Amniotic stem cell (primary cell): ENCODE results near the gene GASK1B.

ENCODE experiments used
- DNase-seq: peaks from one replicate; lab custom pipeline; 2025; lab: John Stamatoyannopoulos, UW

Gene GASK1B

DNA sequence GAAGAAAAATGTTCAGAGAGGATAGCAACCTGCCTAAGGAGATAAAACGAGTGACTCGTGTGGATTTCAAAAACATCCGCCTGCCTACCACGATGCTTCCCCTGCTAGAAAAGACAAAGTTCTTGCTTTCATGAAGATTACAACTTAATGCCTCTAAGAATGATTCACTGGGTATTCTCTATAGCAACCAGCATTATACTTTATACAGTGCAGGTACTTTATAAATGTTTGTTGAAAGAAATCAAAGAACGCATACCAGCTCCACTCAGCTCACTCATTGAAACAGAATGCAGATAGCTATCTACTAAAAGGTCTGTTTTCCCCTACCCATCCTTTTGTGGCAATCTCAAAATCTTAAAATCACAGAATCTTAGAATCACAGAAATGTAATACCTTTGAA, 33.7 kb downstream of the GASK1B start:
- no peak for DNase-seq

DNA sequence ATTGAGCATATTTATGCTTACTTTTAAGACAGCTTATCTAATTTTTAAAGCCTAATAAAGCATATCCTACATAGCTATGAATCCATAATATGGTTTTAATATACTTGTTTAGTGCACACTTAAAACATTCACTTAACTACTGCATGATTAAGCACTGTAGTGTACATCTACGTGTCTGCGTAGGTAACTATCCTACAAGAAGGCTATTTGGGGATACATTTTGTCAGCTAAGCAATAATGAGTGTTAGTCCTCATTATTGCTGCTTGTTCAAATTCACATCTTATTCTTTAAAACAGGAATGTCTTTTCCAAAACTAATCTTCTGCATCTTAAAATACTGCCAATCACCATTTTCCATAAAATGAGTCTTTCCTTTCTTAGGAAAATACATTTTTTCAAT, 38.6 kb downstream of the GASK1B start:
- DNase-seq: no peak

DNA sequence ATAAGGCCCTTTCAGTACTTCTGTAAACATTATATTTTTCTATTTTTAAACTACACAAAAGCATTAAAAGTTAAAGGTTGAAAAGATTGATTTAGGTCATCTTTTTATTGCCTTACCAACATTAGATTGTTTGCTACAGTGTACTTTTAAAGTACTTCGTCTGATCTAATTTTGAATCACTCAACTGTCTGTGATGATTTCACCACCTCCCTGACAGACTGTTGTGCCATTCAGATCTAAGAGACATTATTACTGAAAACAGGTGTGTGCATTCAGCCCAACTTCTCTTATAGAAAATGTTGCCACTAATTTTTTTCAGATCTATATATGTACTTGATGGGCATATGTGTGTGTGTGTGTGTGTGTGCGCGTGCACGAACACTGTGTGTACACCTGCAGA, 39.3 kb downstream of the GASK1B start:
- no peak for DNase-seq

DNA sequence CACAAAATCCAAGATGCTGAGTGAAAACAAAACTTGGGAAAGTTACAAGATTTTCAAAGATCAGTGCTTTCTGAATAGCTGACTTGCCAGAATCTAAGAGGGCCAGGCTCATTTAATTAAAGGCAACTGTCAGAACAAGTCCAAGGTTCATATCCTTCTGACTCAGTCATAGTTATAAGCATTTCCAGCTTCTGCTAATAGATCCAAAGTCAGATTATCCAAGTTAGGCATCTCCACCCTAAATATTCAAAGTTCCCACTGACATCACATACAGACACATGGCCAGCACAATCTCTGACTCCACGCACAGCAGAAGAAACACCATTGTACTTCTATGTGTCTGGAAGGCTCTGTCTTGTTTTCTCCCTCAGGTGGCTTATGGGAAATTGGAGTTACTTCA, 41.8 kb downstream of the GASK1B start:
- no peak for DNase-seq

DNA sequence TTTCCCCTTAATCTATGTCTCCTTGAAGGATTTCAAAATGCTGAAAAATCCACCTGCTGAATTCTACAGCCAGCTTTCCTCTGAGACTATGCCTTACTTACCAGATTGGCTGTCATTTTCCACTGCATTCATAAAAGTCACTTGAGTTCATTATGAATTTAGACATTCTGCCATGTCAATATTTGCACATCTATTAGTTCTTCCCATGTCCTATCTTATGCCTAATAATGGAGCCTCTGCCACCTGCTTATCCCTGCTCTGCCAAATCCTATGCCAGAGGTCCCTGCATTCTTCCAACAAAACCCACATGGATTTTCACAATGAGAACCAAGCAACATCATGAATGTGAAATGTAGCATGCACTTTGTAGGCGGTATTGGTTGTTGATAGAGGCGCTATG, 42.6 kb downstream of the GASK1B start:
- no peak for DNase-seq

DNA sequence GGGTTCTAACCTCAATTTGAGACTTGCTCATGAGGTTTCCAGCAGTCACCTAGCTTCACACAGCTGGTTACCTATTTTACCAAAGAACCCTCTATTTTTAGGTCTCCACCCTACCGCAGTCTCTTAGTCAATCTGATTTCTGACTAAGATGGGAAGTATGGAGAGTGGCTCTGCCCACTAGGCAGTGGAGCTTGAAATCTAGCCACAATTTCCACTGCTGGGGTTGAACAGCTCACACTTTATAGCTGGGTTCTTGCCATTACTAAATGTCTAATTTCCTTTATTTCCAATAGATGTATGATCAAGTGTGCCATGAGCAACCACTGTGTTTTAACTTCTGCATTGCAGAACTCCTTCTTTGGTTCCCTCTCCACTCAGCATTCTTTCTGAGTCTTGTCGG, 43.1 kb downstream of the GASK1B start:
- no peak for DNase-seq

DNA sequence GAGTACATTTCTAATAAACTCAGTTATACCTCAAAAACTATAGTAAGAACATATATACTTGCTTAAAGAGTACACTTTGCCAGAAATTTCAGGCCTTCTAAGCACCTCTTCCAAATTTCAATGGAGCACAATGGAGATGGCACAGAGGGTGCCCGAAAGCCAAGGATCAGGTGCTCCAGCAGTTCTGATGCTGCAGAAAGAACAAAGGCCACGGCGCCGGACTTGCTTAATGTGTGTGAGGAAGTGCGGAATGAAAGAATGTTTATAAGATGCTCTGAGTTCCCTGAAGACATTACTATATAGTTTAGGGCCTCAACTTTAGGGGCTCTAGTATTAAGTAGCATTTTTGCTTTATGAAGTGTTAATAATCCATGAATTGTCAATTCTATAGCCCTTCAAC, 44.3 kb downstream of the GASK1B start:
- no peak for DNase-seq

DNA sequence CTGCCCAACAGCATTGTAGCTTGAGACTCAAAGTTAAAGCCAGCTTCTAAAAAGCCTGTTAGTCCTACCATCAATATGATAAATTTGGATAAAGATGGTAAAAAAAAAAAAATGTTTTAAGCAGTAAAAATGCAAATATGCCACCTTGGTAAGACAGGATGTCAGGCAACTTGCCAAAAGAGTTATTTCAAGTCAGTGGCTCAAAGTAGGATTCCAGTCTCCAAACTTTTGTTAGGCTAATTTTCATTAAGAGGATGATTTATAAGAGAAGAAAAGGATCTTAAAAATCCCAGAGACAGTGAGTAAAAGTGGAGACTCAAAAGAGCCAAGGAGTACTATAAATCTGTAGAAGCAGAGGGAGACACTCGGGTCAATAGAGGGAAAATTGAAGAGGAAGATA, 47.5 kb downstream of the GASK1B start:
- no peak for DNase-seq
